ENCODE measurements around the gene NRSN2. TPM values are rescaled to one million over a fixed set of nuclear protein-coding genes. Genes with fewer than 3 reads are reported as not detected.

The NRSN2 gene
- total RNA-seq, 1 experiment from 2014 or later = 22.7 TPM

DNA sequence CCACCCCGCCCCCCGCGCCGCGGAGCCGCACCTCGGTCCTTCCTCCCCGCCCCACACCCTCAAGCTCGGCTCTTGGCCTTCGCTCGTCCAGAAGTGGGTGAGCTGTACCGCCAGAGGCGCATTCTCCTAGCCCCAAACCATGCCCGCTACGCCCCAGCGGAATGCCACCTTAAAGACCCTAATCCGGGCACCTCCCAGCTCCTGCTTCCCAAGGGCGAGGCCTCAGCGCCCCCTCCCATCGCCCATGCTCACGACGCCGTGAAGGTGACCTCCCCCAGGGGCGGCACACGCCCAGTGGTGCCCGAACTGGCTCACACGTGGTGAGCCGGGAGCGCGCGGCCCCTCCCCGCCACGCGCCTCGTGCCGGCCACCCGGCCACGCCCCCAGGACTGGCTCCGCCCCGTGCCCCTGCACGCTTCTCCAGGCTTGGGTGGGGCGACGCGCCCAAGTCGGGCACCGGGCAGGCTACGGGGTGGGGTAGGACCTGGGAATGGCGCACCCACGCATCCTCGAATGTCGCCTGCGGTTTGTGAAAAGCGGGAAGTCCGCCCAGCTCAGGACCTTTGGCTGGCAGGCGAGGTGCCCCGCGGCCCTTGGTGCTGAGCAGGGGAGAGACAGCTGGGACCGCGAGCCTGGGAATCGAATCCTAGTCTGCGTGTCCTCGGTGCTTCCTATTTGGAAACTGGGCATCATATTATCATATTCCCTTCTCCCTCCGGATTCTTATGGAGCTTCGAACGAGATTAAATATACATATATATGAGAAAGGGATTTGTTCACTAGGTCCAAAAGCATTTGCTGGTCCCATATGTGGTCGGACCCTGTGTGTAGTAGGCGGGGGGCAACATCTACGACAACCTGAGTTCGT lies 22.5 kb upstream of the NRSN2 start:
- Histone ChIP-seq H2BK20ac (ENCODE audit: low read depth, low read length, poor library complexity, severe bottlenecking) (no peak overlapping the region), H3K4me2 (ENCODE audit: insufficient read depth, insufficient read length, low read length) (peak overlapping the region; percentile 90), H3K79me2 (ENCODE audit: insufficient read depth, low read length) (peaks cover 9% of the 10 kb centered on the region; the same call in 1 of the 2 replicates), H3K27ac (ENCODE audit: insufficient read length, low read depth, low read length) (peak overlapping the region; percentile 83), H2AFZ (ENCODE audit: low read length) (no peak overlapping the region), H4K20me1 (ENCODE audit: control insufficient read depth, insufficient read depth, insufficient read length) (no peaks in the 10 kb centered on the region), H4K91ac (ENCODE audit: insufficient read length, low read depth, low read length) (no peak overlapping the region), H3K23me2 (ENCODE audit: insufficient read length, low read depth, low read length, poor library complexity, severe bottlenecking) (peaks cover 16% of the 10 kb centered on the region), H3K18ac (ENCODE audit: insufficient read length, low read depth, low read length) (peak overlapping the region; percentile 66), H2BK120ac (ENCODE audit: low read depth, low read length, poor library complexity, severe bottlenecking) (no peak overlapping the region), H2BK15ac (ENCODE audit: low read depth, low read length) (no peak overlapping the region), H3K4ac (ENCODE audit: low read depth, low read length) (no peak overlapping the region), H2BK5ac (ENCODE audit: insufficient read length, low read length) (no peak overlapping the region), H3K56ac (ENCODE audit: insufficient read length, low read depth, low read length) (no peak overlapping the region), H3K79me1 (ENCODE audit: insufficient read depth, low read depth, low read length, poor library complexity, severe bottlenecking) (no peaks in the 10 kb centered on the region), H3K27me3 (ENCODE audit: insufficient read depth, low read length) (no peaks in the 10 kb centered on the region), H2AK5ac (ENCODE audit: insufficient read length, low read length) (no peak overlapping the region), H3T11ph (ENCODE audit: low read length) (no peak overlapping the region), H4K8ac (replicated peaks; ENCODE audit: insufficient read length, low read depth, low read length) (no peak overlapping the region), H4K5ac (ENCODE audit: insufficient read length, low read depth, low read length) (no peak overlapping the region), H3K9me3 (ENCODE audit: control insufficient read depth, low read depth, low read length) (no peaks in the 10 kb centered on the region), H3K4me1 (ENCODE audit: insufficient read depth, low read length) (peaks cover 7% of the 10 kb centered on the region; the same call in 1 of the 2 replicates), H3K14ac (ENCODE audit: insufficient read depth, low read length) (peak overlapping the region; percentile 25; the same call in 1 of the 2 replicates), H3K23ac (ENCODE audit: insufficient read length, low read depth, low read length) (no peak overlapping the region), H2BK12ac (ENCODE audit: insufficient read length, low read depth, low read length) (no peak overlapping the region), H3K9ac (ENCODE audit: extremely low read depth, insufficient read length, low read length) (peak overlapping the region; percentile 3)
- H3K27me3 Mint-ChIP-seq (ENCODE audit: low read depth) = peaks cover 4% of the 10 kb centered on the region; the same call in 1 of the 2 replicates
- WGBS (ENCODE audit: extremely low coverage, insufficient read length, low lambda C conversion rate) = no CpG with 5 or more reads among the region's 69 CpGs
- TF ChIP-seq CTCF (conservative IDR thresholded peaks at IDR 0.05) = peak; percentile 50
- peak; percentile 97 for DNase-seq
- H3K27ac Mint-ChIP-seq = peak overlapping the region; percentile 96 to 99 (median 97)
- H3K36me3 Mint-ChIP-seq (ENCODE audit: insufficient read depth in 1 of 3, low read depth in 3 of 3) = peaks cover 32 to 42% (median 33%) of the 10 kb centered on the region in 3 experiments
- peaks cover 0 to 4% of the 10 kb centered on the region in 2 experiments; a peak in 3 of 5 replicates for H3K9me3 Mint-ChIP-seq
- peaks cover 37 to 40% of the 10 kb centered on the region in 2 experiments for H3K4me1 Mint-ChIP-seq
- peak overlapping the region; percentile 87 to 95 for H3K4me3 Mint-ChIP-seq
